ENCODE data around the gene FIBCD1.

- no peak for TF ChIP-seq CTCF (IDR thresholded peaks at IDR 0.05; ENCODE audit: low read length)
- TF ChIP-seq EZH2 (IDR thresholded peaks at IDR 0.05; ENCODE audit: borderline replicate concordance, low read length), result no peak
These were observed 67.5 kb downstream of the FIBCD1 start for GRCh38 chr9:130871395-130872062.
